Stomach (tissue), 9 donors: ENCODE measurements around the gene LSM12. TPM values are rescaled to one million over a fixed set of nuclear protein-coding genes. Genes with fewer than 3 reads are reported as not detected.
A peak's percentile ranks its signal among the peaks of the same experiment; 100 is the strongest.

Experiments used
- DNase-seq, 2 donors: peaks; one replicate each; pipeline versions ENCODE4 v3.0.0 to v3.0.0-alpha.2; 2013 to 2019
- H3K27ac ChIP-seq, 5 donors: fragments of 200-600 bp in 4 of 5; sonication (generic) in 4 of 5; one replicate each; pipeline ENCODE4 v1.5.1; 2013 to 2019; ENCODE audit warnings: mild to moderate bottlenecking in 1 of 5, moderate library complexity in 1 of 5
- H3K27me3 ChIP-seq, 3 donors: fragments of 200-600 bp; sonication (generic); one replicate each; pipeline ENCODE4 v1.5.1; 2017 to 2019; ENCODE audit warnings: mixed run types in 1 of 3
- H3K36me3 ChIP-seq, 4 donors: fragments of 200-600 bp; sonication (generic); 1 replicate in 3 of 4; 2 replicates in 1 of 4; pipeline ENCODE4 v1.5.1; 2016 to 2019
- H3K4me1 ChIP-seq, 4 donors: fragments of 200-600 bp; sonication (generic); one replicate each; pipeline ENCODE4 v1.5.1; 2016 to 2019
- H3K4me3 ChIP-seq, 4 donors: fragments of 200-600 bp; sonication (generic) in 3 of 4; one replicate each; pipeline ENCODE4 v1.5.1; 2016 to 2019; ENCODE audit warnings: mild to moderate bottlenecking in 1 of 4
- H3K9me3 ChIP-seq, 4 donors: fragments of 200-600 bp; sonication (generic); one replicate each; pipeline ENCODE4 v1.5.1; 2016 to 2019
- CTCF ChIP-seq, 7 experiments: fragments of 450-650 bp in 4 of 7; fragments of 200-600 bp in 3 of 7; sonication (generic) in 3 of 7; IDR thresholded peaks; one replicate each; pipeline ENCODE4 v1.5.1; 2016 to 2019; ENCODE audit warnings: antibody characterized with exemption in 7 of 7, control low read depth in 2 of 7, mild to moderate bottlenecking in 1 of 7
- EP300 ChIP-seq: sonication (generic); formaldehyde crosslinking; IDR thresholded peaks from one replicate; pipeline ENCODE4 v1.6.1; 2017; ENCODE audit warnings: antibody characterized with exemption
- POLR2A ChIP-seq, 4 donors: fragments of 450-650 bp; IDR thresholded peaks; one replicate each; pipeline ENCODE4 v1.6.1; 2016; ENCODE audit warnings: antibody characterized with exemption in 4 of 4, control low read depth in 2 of 4, mild to moderate bottlenecking in 1 of 4, moderate library complexity in 1 of 4
- POLR2AphosphoS5 ChIP-seq, 3 donors: sonication (generic); formaldehyde crosslinking; IDR thresholded peaks; one replicate each; pipeline ENCODE4 v1.6.1; 2016; ENCODE audit warnings: antibody characterized with exemption in 3 of 3
- WGBS, 5 donors: extraction: QIAGEN DNeasy Blood & Tissue Kit in 3 of 5; methylation state at CpG; one replicate each; pipeline versions ENCODE4 v1.1.5 to v1.1.7; 2013 to 2018; 5-methylcytosine and 5-hydroxymethylcytosine counted together
- intact Hi-C: fragments of 100-400 bp; cut with DNase I; formaldehyde crosslinking; loops from one replicate; pipeline ENCODE4 v1.15.1; 2023; ENCODE audit warnings: low total_unique reads
- polyA plus RNA-seq, 3 donors: library from polyadenylated mRNA; stranded (reverse); fragments of 200-250 nt; gene quantifications; one replicate each; pipeline ENCODE4 v1.2.3, GENCODE V29; 2013
- total RNA-seq, 5 donors: library from RNA; depleted of rRNA; stranded (reverse); fragments of >200 nt; gene quantifications; one replicate each; pipeline versions ENCODE4 v1.1.0 to v1.2.3, GENCODE V29; 2014 to 2016
- donor health status: healthy with polysubstance abuse.
- donor health status: Bipolar disorder and iron deficiency.
- donor health status: healthy.

The LSM12 gene
- total and polyA plus RNA-seq, 8 donors, result 19.8 to 34.5 (median 30.2) TPM

- peak; percentile 59 to 72 for DNase-seq
- Histone ChIP-seq H3K4me3 (peak overlapping the region; percentile 52 to 66 (median 57)), H3K27ac (peak overlapping the region in 3 of 5 donors; percentile 56 to 73 (median 66)), H3K36me3 (peaks cover 0 to 14% (median 10%) of the 10 kb centered on the region in 4 donors), H3K27me3 (peaks cover 14 to 54% (median 25%) of the 10 kb centered on the region in 3 donors), H3K9me3 (no peaks in the 10 kb centered on the region), H3K4me1 (peaks cover 35 to 45% (median 41%) of the 10 kb centered on the region in 4 donors)
- TF ChIP-seq CTCF (IDR thresholded peaks at IDR 0.05) (peak in 1 of 7 experiments; percentile 17), POLR2AphosphoS5 (IDR thresholded peaks at IDR 0.05) (no peak), POLR2A (IDR thresholded peaks at IDR 0.05) (no peak), EP300 (no peak)
- intact Hi-C loops, result no loop called here
- 4 to 6% (median 5%) methylated on average over 19 to 59 of the region's 59 CpGs for WGBS, 5 donors
Measured at GRCh38 chr17:44005527-44006271, 60.8 kb downstream of the LSM12 start.

GRCh38 chr17:44004761-44005526 lies 61.5 kb downstream of the LSM12 start:
- Histone ChIP-seq H3K27ac (peak overlapping the region in 1 of 5 donors; percentile 18), H3K9me3 (no peaks in the 10 kb centered on the region), H3K4me3 (peak overlapping the region; percentile 52 to 66 (median 57)), H3K4me1 (peaks cover 35 to 45% (median 41%) of the 10 kb centered on the region in 4 donors), H3K27me3 (peaks cover 14 to 54% (median 25%) of the 10 kb centered on the region in 3 donors), H3K36me3 (peaks cover 0 to 7% (median 4%) of the 10 kb centered on the region in 4 donors)
- intact Hi-C loops, result no loop called here
- TF ChIP-seq CTCF (IDR thresholded peaks at IDR 0.05), result no peak
- no peak for TF ChIP-seq EP300
- TF ChIP-seq POLR2AphosphoS5 (IDR thresholded peaks at IDR 0.05), result no peak
- TF ChIP-seq POLR2A (IDR thresholded peaks at IDR 0.05), result no peak
- peak; percentile 36 to 72 for DNase-seq
- WGBS, 5 donors, result 1 to 4% (median 3%) methylated on average over 13 to 71 of the region's 71 CpGs

- intact Hi-C loops, result no loop called here
- peaks cover 14 to 54% (median 25%) of the 10 kb centered on the region in 3 donors for H3K27me3 ChIP-seq
- H3K27ac ChIP-seq, result peak within 1 kb of the TSS in 1 of 5 donors; percentile 18
- TF ChIP-seq POLR2AphosphoS5 (IDR thresholded peaks at IDR 0.05) (no peak), POLR2A (IDR thresholded peaks at IDR 0.05) (no peak), CTCF (IDR thresholded peaks at IDR 0.05) (no peak), EP300 (no peak)
- no peaks in the 10 kb centered on the region for H3K9me3 ChIP-seq
- peak within 1 kb of the TSS; percentile 52 to 66 (median 57) for H3K4me3 ChIP-seq
- H3K36me3 ChIP-seq, result peaks cover 0 to 2% (median under 1%) of the 10 kb centered on the region in 4 donors
- peaks cover 35 to 45% (median 41%) of the 10 kb centered on the region in 4 donors for H3K4me1 ChIP-seq
- peak in 1 of 2 donors; percentile 71 for DNase-seq
- 6 to 18% (median 7%) methylated on average over 6 to 25 of the region's 25 CpGs for WGBS, 5 donors
Measured at GRCh38 chr17:44004077-44004760, 62.3 kb downstream of the LSM12 start, which contains the start of gene NAGS. TSS of gene NAGS (plus strand) at chr17:44004622. CDS start at chr17:44004664, 42 bp downstream.
